Stimulated activated naive CD4-positive, alpha-beta T cell (primary cell): Measurements from ENCODE around the gene FYCO1.
"Not testable (repeated sequence)": the region's sequence is repeated elsewhere in the genome, so short reads cannot be mapped to it uniquely, and the experiment has no call there.

Experiments used
- DNase-seq, 6 experiments: peaks; one replicate each; lab custom pipeline; 2025; lab: John Stamatoyannopoulos, UW

Gene FYCO1

GRCh38 chr3:45995236-45996192 is at the start of gene FYCO1:
Gene FYCO1 (minus strand): TSS chr3:45995824. CDS start chr3:45984910, 10,914 bp downstream.
- DNase-seq = peak; percentile 69 to 88 (median 81)

GRCh38 chr3:46038916-46039315 is 43.3 kb upstream of the FYCO1 start:
- no peak for DNase-seq

- DNase-seq = not testable (repeated sequence)
Measured at GRCh38 chr3:46038071-46038470, 42.4 kb upstream of the FYCO1 start.

GRCh38 chr3:46036191-46036590 is 40.6 kb upstream of the FYCO1 start:
- no peak for DNase-seq

DNA sequence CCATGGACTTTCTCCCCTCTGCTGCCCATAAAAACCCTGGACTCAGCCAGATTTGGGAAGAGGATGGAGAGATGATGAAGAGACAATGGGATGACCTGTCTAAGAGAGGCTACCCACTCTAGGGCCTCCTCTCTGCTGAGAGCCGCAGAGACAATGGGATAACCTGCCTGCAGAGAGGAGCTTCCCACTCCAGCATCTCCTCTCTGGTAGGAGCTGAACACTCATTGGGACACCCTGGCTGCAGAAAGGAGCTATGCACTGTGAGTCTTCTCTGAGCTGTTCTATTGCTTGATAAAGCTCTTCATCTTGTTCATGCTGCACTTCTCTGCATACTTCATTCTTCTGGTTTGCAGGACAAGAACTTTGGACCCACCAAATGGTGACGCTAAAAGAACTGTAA is 36.1 kb upstream of the FYCO1 start:
- no peak for DNase-seq

DNA sequence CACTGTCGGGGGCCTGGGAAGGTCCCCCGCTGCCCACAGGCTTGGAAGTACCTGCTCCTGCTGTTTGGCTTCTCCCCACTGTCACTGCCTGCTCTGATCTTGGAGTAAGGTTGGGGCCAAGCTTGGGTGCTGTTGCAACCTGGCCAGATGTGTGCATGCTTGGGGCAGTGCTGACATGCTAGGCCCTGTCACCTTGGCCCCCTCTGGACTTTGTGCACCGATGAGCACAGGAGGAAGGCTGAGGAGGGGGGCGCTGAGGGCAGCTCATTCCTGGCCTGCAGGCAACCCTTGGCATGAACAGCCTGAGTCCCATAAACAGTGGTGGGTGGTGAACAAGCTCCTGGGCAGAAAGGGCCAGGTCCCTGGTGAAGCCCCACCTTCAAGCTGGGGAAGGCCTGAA is 35.6 kb upstream of the FYCO1 start:
- DNase-seq = no peak

GRCh38 chr3:46030626-46031025 is 35.0 kb upstream of the FYCO1 start:
- DNase-seq = no peak

- DNase-seq = no peak
Measured at GRCh38 chr3:46029953-46030543, 34.4 kb upstream of the FYCO1 start.

- no peak for DNase-seq
Measured at GRCh38 chr3:46027736-46028397, 32.2 kb upstream of the FYCO1 start.

- no peak for DNase-seq
Measured at GRCh38 chr3:46027021-46027705, 31.5 kb upstream of the FYCO1 start, which contains the start of gene XCR1. Gene XCR1 (minus strand): TSS chr3:46027483. CDS start chr3:46021947, 5,536 bp downstream.

DNA sequence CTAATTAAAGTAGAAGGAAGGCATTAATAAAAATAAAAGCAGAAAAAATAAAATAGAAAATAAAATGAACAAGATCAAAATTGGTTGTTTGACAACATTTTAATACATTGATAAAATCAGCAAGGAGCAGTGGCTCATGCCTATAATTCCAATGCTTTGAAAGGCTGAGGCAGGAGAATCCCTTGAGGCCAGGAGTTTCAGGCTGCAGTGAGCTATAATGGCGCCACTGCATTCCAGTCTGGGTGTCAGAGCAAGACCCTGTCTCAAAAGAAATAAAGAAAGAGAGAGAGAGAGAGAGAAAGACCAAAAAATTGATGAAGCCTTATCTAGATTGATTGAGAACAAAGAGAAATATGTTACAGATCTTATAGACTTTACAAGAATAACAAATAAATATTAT is 29.5 kb upstream of the FYCO1 start:
- DNase-seq = no peak

DNA sequence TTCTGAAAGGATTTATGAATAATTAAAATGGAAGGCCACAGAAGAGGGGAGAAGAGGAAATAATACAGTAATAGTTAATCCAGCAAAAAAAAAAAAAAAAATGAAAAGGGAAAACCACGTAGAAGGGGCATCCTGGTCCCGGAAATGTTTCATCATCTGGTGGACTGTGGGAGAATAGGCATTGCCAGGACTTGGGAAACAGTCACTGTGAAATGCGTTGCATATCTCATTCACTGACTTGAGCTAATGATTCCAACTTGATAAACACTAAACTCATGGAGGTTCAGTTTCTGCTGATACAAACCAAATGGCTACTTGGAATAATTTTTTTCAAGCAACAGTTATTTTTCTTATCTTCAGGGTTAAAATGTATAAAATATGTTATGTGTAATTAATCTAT is 28.5 kb upstream of the FYCO1 start:
- no peak for DNase-seq

- DNase-seq = no peak
Measured at GRCh38 chr3:46022909-46023785, 27.5 kb upstream of the FYCO1 start.

GRCh38 chr3:46021516-46021915 is 25.9 kb upstream of the FYCO1 start:
- no peak for DNase-seq

DNA sequence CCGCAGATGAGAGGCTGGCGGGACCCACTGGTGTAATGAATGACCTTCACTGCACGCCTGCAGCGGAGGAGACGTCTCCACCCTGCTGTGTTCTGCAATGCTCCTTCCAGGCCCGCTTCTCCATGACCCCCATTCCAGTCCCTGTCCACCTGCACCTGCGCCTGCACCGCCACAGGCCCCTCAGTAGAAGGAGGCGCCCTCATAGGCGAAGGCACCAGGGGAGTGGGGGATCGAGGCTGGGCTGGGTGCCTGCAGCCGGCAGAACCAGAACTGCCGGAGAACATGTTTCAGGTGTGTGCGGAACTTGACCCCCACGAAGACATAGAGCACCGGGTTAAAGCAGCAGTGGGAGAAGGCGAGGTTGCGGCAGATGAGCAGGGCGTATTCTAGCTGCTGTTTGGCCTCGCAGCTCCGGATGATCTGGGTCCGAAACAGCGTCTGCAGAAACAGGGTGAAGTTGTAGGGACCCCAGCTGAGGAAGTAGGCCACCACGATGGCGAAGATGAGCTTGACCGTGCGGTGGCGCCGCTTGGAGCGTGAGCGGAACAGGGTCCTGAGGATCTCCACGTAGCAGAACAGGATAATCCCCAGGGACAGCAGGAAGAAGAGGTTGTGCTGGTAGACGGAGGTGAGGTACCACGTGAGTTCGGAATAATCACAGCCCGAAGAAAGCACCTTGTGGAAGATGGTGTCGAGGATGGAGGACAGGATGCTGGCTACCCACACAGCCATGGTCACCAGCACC is 25.3 kb upstream of the FYCO1 start:
- no peak for DNase-seq

DNA sequence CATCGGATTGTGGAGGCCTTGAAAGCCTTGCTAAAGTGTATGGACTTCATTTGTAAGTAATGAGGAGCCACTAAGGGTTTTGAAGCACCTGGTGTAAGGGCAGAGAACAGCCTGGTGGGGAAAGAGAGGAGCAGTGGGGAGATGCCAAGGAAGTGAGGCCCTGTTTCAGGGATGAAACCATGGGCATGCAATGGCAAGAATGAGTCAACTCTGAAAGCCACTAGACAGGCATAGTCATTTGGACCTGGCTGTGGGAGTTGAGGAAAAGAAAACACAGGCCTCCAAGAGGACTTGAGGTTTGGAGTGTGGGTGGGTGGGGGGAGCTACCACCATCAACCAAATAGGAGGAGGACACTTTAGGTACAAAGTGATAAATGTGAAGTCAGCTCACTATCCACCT is 24.1 kb upstream of the FYCO1 start:
- DNase-seq = no peak

- DNase-seq = no peak
Measured at GRCh38 chr3:46017720-46018119, 22.1 kb upstream of the FYCO1 start.

GRCh38 chr3:46013316-46014094 is 17.9 kb upstream of the FYCO1 start:
- DNase-seq = no peak

DNA sequence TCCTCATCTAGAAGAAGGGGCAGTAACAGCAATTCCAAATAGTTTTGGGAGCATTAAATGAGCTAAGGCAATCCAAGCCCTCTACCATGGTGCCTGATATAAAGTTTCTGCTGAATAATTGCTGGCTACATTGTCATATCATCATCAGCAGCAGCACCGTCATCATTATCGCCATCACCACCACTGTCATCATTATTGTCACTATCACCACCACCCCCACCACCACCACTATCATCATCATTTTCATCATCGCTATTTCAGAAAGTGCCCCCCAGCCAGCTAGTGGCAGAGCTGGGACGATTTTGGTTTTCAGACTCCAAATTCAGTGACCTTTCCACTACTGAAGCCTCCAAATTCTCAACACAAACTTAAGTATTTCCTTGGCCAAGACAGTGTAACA is 16.6 kb upstream of the FYCO1 start:
- DNase-seq = no peak
